ENCODE measurements around the gene ITGB2.

Gene ITGB2

DNA sequence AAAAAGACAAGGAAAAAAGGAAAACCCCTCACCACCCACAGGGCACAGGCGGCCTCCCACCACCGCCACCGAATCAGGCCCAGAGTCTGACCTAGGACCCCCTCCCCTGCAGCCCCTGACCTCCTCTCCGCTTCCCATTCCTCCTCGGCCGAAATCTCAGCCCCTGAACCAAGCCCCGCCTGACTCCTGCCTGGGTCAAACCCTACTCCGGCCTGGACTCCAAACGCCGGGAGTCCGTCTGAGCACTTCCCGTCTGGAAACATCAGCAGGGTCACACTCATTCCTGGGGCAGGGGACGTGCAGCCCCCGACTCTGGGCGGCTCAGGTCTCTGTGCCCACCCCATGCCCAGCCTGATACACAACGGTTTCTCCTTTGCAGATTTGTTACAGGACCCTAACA is 76.4 kb downstream of the ITGB2 start:
- DNase-seq = no peak

DNA sequence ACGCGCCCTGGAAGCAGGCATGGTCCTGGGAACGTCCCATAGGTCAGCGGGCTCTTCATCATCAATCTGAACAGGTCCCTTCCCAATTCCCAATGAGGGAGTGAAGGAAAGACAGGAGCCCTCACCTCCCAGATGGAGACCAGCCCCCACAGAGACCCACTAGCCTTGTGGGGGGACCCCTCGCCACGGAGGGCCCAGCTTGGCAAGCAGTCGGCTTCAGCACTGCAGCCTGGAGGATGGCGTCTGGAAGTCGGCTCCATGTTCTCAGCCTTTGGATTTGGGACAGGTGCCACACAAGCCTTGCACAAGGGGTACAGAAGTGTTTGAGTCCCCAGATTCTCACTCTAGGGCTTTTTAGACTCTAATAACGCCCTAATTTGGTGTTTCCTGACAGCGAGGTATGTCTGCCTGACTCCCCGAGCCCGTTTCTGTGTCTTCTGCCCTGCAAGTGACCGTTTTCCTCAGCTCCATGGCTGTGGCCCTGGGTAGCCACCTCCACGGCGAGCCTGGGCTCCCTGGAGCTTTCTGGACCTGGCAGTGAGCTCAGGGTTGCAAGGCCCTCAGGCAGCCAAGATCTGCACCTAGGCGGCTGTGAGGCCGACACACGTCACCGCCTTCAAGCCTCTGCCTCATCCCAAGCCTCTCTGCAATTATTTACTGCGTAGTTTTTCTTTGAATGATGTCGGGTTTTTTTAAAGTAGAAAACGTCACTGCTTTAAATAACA is 77.8 kb downstream of the ITGB2 start:
- no peak for DNase-seq

DNA sequence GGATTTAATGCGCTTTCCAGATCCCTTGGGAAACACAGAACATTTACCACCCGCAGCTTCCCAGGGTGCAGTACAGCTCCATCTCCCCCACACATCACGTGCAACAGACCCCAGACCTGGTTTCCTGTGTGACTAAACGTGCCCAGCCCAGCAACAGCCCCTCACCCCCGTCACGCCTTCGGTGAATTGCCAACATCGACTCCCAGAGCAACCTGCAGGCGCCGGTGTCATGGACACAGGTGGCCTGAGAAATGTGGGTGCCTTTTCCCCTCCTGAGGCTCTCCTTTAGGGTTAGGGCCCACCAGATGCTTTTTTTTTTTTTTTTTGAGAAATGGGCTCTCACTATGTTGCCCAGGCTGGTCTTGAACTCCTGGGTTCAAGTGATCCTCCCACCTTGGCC is 78.6 kb downstream of the ITGB2 start:
- no peak for DNase-seq

DNA sequence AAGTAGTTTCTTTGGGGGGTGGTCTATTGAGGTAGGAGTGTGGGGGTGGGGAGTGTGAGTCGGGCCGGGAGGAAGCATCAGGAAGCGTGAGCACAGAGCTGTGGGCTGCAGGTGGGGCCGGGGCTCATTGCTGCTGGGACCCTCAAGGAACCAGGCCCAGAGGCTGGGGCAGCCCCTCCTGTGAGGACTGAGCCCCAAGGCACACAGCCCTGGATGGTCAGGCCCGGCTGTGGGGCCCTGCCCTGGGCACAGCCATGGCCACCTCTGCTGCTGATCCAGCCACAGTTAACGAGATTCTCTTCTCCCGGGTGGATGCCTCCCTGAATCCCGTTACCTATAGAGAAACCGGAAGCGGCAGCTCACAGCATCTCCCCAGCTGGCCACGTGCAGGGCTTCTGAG is 79.9 kb downstream of the ITGB2 start:
- DNase-seq = no peak

GRCh38 chr21:44838951-44839350 is 81.7 kb downstream of the ITGB2 start:
- DNase-seq = no peak

DNA sequence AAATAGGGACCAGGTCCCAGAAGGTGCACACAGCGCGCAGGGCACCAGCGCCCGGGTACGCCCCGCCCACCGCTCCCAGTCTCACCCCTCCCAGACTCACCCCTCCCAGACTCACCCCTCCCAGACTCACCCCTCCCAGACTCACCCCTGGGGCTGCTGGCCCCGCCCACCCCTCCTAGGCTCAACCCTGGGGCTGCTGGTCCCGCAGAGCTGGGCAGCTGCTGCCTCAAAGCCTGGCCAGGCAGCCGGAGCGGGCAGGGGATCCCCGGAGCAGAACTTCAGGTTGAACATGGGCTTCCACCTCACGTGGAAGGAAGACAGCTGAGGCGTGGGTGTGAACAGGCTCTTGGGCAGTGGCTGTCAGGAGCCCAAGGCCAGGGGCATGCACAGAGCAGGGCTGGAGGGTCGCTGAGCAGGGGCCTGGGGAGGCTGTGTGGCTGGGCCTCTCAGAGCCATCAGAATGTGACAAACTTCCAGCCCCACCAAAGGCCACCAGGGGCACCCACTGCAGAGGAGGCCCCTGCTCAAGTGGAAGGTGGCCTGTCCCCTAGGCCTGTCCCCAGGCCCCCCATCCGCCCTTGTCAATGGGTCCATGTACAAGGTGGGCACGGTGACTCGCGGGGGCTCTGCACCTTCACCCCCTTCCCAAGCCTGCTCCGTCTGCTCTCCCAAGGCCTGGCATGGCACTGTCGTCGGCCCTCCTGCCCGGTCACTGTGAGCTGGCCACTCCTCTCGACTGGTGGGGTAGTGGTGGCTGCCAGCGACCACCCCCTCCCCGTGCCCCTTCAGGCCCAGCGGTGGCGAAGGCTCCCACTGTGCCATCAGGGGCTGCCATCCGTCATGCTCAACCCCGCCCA is 82.4 kb downstream of the ITGB2 start:
- no peak for DNase-seq

GRCh38 chr21:44837537-44837936 is 83.2 kb downstream of the ITGB2 start:
- no peak for DNase-seq

GRCh38 chr21:44836666-44837471 is 83.8 kb downstream of the ITGB2 start:
- no peak for DNase-seq

- DNase-seq = no peak
Measured at GRCh38 chr21:44836349-44836665, 84.4 kb downstream of the ITGB2 start.
